Measurements from ENCODE around the gene PCDHB16.
"Not testable (repeated sequence)": the region's sequence is repeated elsewhere in the genome, so short reads cannot be mapped to it uniquely, and the experiment has no call there.

DNA sequence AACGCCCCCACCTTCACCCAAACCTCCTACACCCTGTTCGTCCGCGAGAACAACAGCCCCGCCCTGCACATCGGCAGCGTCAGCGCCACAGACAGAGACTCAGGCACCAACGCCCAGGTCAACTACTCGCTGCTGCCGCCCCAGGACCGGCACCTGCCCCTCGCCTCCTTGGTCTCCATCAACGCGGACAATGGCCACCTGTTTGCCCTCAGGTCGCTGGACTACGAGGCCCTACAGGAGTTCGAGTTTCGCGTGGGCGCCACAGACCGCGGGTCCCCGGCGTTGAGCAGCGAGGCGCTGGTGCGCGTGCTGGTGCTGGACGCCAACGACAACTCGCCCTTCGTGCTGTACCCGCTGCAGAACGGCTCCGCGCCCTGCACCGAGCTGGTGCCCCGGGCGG is 42.7 kb downstream of the PCDHB16 start:
- not testable (repeated sequence) for TF ChIP-seq POLR2A, POLR2AphosphoS5, EP300 (IDR thresholded peaks at IDR 0.05)
- TF ChIP-seq, protein P1, sequence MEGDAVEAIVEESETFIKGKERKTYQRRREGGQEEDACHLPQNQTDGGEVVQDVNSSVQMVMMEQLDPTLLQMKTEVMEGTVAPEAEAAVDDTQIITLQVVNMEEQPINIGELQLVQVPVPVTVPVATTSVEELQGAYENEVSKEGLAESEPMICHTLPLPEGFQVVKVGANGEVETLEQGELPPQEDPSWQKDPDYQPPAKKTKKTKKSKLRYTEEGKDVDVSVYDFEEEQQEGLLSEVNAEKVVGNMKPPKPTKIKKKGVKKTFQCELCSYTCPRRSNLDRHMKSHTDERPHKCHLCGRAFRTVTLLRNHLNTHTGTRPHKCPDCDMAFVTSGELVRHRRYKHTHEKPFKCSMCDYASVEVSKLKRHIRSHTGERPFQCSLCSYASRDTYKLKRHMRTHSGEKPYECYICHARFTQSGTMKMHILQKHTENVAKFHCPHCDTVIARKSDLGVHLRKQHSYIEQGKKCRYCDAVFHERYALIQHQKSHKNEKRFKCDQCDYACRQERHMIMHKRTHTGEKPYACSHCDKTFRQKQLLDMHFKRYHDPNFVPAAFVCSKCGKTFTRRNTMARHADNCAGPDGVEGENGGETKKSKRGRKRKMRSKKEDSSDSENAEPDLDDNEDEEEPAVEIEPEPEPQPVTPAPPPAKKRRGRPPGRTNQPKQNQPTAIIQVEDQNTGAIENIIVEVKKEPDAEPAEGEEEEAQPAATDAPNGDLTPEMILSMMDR (IDR thresholded peaks at IDR 0.05), result not testable (repeated sequence)

Measured in stomach (tissue), 4 donors.